ENCODE measurements around the gene CPSF4.

Gene CPSF4

DNA sequence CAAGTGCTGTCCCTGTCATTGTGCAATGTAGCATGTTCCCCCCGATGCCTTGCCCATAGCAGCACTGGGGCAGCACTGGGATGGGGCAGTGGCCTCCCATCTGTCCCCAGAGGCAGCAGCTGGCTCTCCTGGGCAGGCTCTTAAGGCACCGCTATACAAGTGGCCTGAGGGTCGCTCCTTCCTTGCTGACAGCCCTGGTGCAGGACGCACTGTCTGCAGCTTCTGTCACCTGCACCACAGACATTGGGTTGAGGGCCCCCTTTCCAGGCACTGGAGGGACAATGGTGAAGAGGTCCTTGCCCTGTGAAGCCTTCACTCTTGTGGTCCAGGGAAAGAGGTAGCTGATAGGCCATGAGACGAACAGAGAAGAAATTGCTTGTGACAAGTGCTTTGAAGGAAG is 10.6 kb downstream of the CPSF4 start:
- no peak for DNase-seq

- no peak for DNase-seq
Observed at GRCh38 chr7:99451936-99452335, 13.2 kb downstream of the CPSF4 start.

- DNase-seq, result no peak
Observed at GRCh38 chr7:99452541-99452940, 13.8 kb downstream of the CPSF4 start.

DNA sequence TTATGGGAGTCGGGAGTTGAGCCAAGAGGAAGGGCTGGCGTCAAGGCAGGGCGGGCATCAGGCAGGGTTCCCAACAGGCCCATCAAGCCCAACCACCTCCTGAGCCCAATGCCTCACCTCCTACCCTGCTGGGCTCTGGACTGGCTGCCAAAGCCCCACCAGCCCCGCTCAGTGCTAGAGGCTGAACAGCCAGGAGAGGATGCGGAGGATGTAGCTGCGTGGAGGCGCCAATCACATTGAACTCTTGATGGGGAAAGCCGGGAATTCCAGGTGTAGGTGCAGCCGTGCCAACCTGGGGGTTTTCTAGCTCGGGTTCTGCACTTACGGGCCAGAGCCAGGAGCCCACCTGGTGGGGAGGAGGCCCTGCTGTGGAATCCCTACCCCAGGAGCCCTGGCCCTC is 14.4 kb downstream of the CPSF4 start:
- no peak for DNase-seq

DNA sequence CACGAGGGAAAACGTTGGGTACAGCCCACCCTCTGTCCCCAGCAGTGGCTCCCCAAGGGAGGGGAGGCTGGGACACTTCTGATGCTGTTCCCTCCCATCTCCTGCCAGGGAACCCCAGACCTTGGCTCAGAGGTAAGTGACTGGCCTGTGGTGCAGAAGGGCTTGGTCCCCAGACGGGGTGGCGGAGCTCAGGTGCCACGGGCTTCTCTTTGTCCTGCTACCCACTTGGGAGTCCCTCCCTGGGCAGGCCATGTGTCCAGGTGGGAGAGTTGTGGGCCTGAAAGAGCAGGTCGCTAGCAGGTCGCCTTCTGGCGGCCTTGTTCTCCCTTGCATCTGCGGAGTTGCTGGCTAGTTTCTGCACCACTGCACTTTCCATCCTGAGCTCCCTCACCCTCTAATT is 17.1 kb downstream of the CPSF4 start:
- DNase-seq, result no peak

DNA sequence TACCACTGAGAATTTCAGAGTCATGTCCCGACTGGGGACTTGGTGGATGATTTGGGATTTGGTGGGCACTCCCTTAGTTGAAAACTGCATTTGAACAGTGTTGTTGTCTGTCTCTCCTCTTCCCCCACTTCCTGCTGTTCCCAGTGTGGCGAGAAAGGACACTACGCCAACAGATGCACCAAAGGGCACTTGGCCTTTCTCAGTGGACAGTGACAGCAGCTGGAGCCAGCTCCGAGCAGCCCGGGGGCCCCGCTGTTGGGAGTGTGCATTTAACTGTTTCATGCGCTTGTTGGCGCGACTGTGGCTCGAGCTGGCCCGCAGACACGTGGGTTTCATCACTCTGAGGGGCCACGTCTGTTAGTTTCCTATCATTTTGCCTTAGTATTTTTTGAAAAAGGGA is 17.5 kb downstream of the CPSF4 start:
- no peak for DNase-seq

DNA sequence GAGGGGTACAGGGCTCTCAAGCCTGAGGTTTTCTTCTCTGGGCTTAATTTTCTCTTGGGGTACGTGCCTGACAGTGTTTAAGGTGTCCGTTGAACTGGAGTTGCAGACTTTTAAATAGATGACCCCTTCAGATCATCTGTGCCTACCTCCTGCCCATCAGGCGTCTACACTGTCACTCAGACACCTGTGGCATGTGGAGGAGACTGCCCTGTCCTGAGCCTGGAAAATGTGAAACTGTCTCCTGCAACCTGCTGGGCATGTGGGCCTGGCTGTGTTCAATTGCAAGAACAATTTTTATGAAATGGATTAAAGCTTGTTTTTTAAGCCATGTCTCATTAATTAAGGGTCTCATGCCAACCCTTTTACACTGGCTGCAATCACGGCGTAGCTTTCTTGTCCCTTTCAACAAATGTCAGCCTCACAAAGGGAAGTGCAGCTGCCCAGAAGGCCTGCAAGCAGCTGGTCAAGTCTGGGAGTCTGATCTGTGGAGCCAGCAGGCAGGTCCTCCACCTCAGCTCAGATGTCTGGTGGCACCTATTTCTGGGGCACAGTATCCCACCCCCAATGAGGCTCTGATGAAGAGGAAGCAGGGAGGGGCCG is 18.4 kb downstream of the CPSF4 start:
- DNase-seq, result no peak

GRCh38 chr7:99457650-99458493 is 19.1 kb downstream of the CPSF4 start:
- DNase-seq, result no peak

DNA sequence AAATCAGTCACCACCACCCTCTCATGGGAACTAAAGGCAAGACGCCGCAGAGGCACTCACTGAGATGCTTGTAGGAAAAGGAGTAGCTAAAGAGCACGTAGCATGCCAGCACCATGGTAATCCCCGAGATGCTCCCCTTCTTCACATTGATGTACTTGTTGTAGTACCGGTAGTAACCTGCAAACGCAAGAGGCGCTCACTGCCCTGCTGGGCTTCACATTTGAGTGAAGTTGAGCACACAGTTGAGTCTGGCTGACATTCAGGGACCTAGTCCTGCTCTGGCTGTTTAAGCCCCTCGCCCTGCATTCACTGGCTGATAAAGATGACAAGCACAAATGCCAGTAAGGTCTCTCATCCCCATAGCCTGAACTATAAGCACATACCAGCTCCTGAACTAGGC is 20.3 kb downstream of the CPSF4 start:
- peak; percentile 48 for DNase-seq

DNA sequence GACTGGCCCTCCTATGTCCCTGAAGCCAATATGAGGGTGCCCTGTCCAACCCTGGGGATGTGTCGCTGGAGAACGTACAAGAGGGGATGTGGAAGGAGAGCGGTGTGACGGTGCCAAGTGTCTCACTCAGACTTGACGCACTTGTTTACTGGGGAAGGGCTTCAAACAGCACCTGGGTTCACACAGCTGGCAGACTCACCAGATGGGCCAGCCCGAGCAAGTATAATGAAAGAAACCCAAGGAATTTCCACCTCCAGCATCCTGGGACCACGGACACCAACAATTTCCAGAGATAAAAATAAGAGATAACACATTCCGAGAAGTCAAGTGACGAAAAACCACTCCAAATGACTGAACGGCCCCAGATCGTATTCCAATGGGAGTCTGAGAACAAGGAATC is 21.9 kb downstream of the CPSF4 start:
- DNase-seq, result no peak

GRCh38 chr7:99461221-99461620 is 22.5 kb downstream of the CPSF4 start:
- no peak for DNase-seq

DNA sequence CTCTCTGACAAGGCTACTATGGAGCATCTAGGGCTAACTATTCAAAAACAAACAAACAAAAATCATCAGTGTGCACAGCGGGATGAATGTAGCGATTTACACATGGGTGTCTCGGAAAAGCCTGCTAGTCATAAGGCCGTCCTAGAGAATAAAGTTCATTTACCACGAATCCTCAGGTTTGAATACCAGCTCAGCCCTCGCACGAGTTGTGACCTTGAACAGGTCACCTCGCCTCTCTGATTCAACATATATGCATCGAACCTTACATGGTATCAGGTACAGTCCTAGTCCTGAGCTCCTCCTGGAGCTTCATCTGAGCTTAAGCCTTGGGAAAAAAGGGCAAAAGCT is 26.7 kb downstream of the CPSF4 start:
- no peak for DNase-seq

GRCh38 chr7:99468336-99468918 is 29.7 kb downstream of the CPSF4 start:
- no peak for DNase-seq

GRCh38 chr7:99469381-99470065 is 30.8 kb downstream of the CPSF4 start:
- DNase-seq, result no peak

- peak; percentile 99 for DNase-seq
Observed at GRCh38 chr7:99472561-99473314, 34.0 kb downstream of the CPSF4 start, which contains the start of gene ZNF789. TSS of gene ZNF789 (plus strand) at chr7:99472890. CDS start at chr7:99476457, 3,567 bp downstream.

DNA sequence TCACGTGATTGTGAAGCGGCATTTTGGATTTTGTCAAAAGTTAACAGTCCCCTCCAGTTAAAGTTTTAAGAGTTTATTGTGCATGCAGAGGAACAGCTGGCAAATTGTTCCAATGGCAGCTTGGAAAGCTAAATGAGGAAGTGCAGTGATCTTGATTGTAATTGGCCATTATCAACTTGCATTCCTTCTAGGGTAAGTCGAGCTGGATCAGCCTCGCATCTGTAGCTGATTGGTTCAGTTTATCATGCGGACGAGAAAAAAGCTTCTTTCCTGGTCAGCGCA is 34.5 kb downstream of the CPSF4 start:
- peak; percentile 67 for DNase-seq

- no peak for DNase-seq
Observed at GRCh38 chr7:99476107-99476506, 37.4 kb downstream of the CPSF4 start.

DNA sequence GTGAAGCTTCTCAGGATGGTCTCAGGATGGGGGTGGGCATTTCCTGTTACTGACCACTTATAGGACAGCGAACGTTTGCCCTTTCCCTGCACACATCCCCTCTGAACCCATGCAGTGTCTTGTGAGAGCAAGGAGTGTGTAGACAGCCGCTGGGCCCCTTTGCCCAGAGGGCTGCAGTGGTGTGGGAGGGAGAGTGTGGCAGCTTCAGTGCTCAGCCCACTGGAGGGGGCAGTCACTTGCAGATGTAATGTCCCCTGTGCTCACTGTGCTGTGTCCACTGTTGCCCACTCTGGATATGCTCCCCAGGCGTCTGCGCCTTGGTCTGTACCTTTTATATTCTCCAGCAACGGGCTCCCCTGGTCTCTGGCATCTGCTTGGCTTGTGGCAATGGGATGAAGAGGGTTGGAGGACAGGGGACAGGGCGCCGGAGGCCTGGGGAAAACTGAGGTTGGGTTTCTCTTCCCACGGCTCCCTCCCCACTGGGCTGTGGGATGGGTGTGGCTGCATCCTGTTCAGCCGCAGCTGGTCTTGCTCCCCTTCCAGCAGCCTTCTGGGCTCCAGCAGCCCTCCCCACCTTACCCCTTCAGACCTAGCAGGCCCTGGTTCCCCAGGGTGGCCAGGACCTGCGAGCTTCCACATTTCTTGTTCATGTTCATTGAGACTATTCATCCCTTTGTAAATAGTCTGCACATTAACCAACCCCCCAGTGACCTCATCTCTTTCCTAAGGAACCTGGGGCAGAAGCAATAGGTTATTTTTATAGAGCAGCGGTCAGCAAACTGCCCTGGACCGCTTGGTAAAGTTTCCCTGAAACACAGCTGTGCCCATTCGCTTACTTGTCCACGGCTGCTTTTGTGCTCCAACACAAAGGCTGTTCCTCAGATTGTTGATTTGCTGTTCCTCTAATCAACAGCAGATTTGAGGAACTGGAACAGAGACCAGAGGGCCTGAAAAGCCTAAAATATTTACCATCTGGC is 40.0 kb downstream of the CPSF4 start:
- DNase-seq, result no peak

DNA sequence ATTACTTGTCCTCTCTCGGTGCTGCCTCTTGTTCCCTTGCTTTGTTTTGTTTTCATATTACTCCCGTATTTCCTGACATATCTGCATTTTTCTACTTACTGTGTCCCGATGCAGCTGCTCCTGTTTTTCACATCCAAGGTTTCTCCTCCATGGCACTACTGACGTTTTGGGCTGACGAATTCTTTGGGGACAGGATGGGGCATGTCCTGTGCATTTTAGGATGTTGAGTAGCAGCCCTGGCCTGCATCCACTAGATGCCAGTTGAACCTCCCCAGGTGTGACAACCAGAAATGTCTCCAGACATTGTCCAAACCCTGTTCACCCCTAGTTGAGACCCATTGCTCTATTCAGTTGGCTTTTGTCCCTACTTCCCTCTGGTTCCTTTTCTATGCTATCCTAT is 46.4 kb downstream of the CPSF4 start:
- no peak for DNase-seq

- DNase-seq, result no peak
Observed at GRCh38 chr7:99489235-99489634, 50.5 kb downstream of the CPSF4 start.

DNA sequence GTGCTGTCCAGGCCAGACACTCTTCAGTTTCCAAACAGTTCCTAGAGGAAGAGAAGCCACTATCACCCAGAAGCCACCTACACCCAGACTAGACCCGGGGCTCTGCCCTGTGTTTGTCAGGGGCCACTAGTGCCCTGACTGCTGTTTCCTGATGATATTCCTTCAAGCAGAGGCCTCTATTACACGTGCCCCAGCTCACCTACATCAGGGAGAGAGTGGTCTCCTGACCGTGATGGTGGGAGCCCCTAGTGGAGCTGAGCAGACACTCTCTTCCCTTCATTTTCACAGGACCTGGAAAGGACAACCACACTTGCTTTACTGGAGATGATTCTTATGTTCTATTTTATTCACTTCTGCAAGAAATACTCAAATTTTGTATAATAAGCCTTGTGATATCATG is 52.1 kb downstream of the CPSF4 start:
- DNase-seq, result no peak

- no peak for DNase-seq
Observed at GRCh38 chr7:99493823-99494222, 55.1 kb downstream of the CPSF4 start.
